ENCODE results near the gene PRSS57. TPM values are rescaled to one million over a fixed set of nuclear protein-coding genes. Genes with fewer than 3 reads are reported as not detected.
"Not testable (repeated sequence)": the region's sequence is repeated elsewhere in the genome, so short reads cannot be mapped to it uniquely, and the experiment has no call there.

Gene PRSS57
- polyA plus RNA-seq, 1 of the 3 experiments (the other 2 are of a cell fraction): not detected

GRCh38 chr19:731000-731399, 35.7 kb upstream of the PRSS57 start:
- Histone ChIP-seq H3K9me2 (no peaks in the 10 kb centered on the region), H3K79me2 (ENCODE audit: insufficient read depth) (no peaks in the 10 kb centered on the region), H3K27ac (ENCODE audit: low read depth in 2 of 2, low read length in 1 of 2) (no peak overlapping the region), H3F3A (replicated peaks; ENCODE audit: insufficient read depth) (peaks cover 6% of the 10 kb centered on the region), H3K27me3 (ENCODE audit: insufficient read depth) (no peaks in the 10 kb centered on the region), H4K20me1 (ENCODE audit: insufficient read depth) (no peaks in the 10 kb centered on the region), H3K9ac (no peak overlapping the region), H3K4me3 (ENCODE audit: low read depth in 2 of 2, low read length in 1 of 2) (no peak overlapping the region), H2AFZ (ENCODE audit: low read depth) (no peak overlapping the region), H3K4me1 (ENCODE audit: control insufficient read depth in 1 of 2, insufficient read depth in 2 of 2, low read depth in 1 of 2, low read length in 1 of 2) (no peaks in the 10 kb centered on the region), H3K36me3 (replicated peaks in 1 of 2; ENCODE audit: control insufficient read depth in 1 of 2, insufficient read depth in 2 of 2, low read length in 1 of 2) (no peaks in the 10 kb centered on the region), H3K4me2 (no peak overlapping the region), H3K9me3 (no peaks in the 10 kb centered on the region)
- ChIA-PET POLR2A (no interaction called here), CTCF (interaction anchor here (0.8 to 2.9 kb wide), 3 partner anchors 8 to 23 kb away, joined by 3 to 12 read pairs (median 4); partner anchors contain the start of gene PALM)
- DNase-seq: no peak
- no peak for TF ChIP-seq CTCF (IDR thresholded peaks at IDR 0.05)
- no peak for TF ChIP-seq CHD2 (IDR thresholded peaks at IDR 0.05; ENCODE audit: low read length, partially characterized antibody)
- no peak for TF ChIP-seq RXRA (IDR thresholded peaks at IDR 0.05; ENCODE audit: borderline replicate concordance, low read depth)
- TF ChIP-seq TAF1 (IDR thresholded peaks at IDR 0.05; ENCODE audit: borderline replicate concordance, low read depth, low read length): no peak
- TF ChIP-seq MEF2A (IDR thresholded peaks at IDR 0.05; ENCODE audit: borderline replicate concordance, low read depth): no peak
- TF ChIP-seq ZBTB33 (IDR thresholded peaks at IDR 0.05; ENCODE audit: borderline replicate concordance, low read depth): no peak
- no peak for TF ChIP-seq TCF12 (IDR thresholded peaks at IDR 0.05)
- TF ChIP-seq GABPA (IDR thresholded peaks at IDR 0.05; ENCODE audit: low read depth): no peak
- TF ChIP-seq USF1 (IDR thresholded peaks at IDR 0.05; ENCODE audit: borderline replicate concordance, low read depth): no peak
- TF ChIP-seq MXI1 (IDR thresholded peaks at IDR 0.05; ENCODE audit: low read depth, low read length): no peak
- WGBS (ENCODE audit: low lambda C conversion rate): 100% methylated on average over 7 of the region's 16 CpGs

GRCh38 chr19:729965-730668, 34.9 kb upstream of the PRSS57 start:
- POLR2A ChIA-PET: no interaction called here

GRCh38 chr19:729564-729963, 34.3 kb upstream of the PRSS57 start:
- H3K4me1 ChIP-seq (ENCODE audit: control insufficient read depth in 1 of 2, insufficient read depth in 2 of 2, low read depth in 1 of 2, low read length in 1 of 2); H3K27me3 ChIP-seq (ENCODE audit: insufficient read depth); H4K20me1 ChIP-seq (ENCODE audit: insufficient read depth); H3K9me3 ChIP-seq; DNase-seq; H3K27ac ChIP-seq (ENCODE audit: low read depth in 2 of 2, low read length in 1 of 2); H3F3A ChIP-seq (replicated peaks; ENCODE audit: insufficient read depth); H3K4me3 ChIP-seq (ENCODE audit: low read depth in 2 of 2, low read length in 1 of 2); POLR2A ChIA-PET; H3K36me3 ChIP-seq (replicated peaks in 1 of 2; ENCODE audit: control insufficient read depth in 1 of 2, insufficient read depth in 2 of 2, low read length in 1 of 2); H3K4me2 ChIP-seq; H3K9me2 ChIP-seq; H3K79me2 ChIP-seq (ENCODE audit: insufficient read depth); H3K9ac ChIP-seq; H2AFZ ChIP-seq (ENCODE audit: low read depth): not testable (repeated sequence)
- 97% methylated on average over 14 of the region's 15 CpGs for WGBS (ENCODE audit: low lambda C conversion rate)
- CTCF ChIA-PET: interaction anchor here (0.6 to 2.9 kb wide), 2 partner anchors 8 to 21 kb away, joined by 3 to 12 read pairs; partner anchors contain the start of gene PALM

More at GRCh38 chr19:729965-730668, 34.9 kb upstream of the PRSS57 start:
- CTCF ChIA-PET: interaction anchor here (0.6 to 2.9 kb wide), 3 partner anchors 9 to 22 kb away, joined by 3 to 12 read pairs (median 3); partner anchors contain the start of gene PALM
- H3F3A ChIP-seq (replicated peaks; ENCODE audit: insufficient read depth): peaks cover 6% of the 10 kb centered on the region
- no peak for DNase-seq
- no peaks in the 10 kb centered on the region for H3K9me2 ChIP-seq
- H3K4me1 ChIP-seq (ENCODE audit: control insufficient read depth in 1 of 2, insufficient read depth in 2 of 2, low read depth in 1 of 2, low read length in 1 of 2): no peaks in the 10 kb centered on the region
- no peak overlapping the region for H2AFZ ChIP-seq (ENCODE audit: low read depth)
- no peak overlapping the region for H3K9ac ChIP-seq
- H3K27ac ChIP-seq (ENCODE audit: low read depth in 2 of 2, low read length in 1 of 2): no peak overlapping the region
- no peaks in the 10 kb centered on the region for H3K79me2 ChIP-seq (ENCODE audit: insufficient read depth)
- no peaks in the 10 kb centered on the region for H3K27me3 ChIP-seq (ENCODE audit: insufficient read depth)
- H3K36me3 ChIP-seq (replicated peaks in 1 of 2; ENCODE audit: control insufficient read depth in 1 of 2, insufficient read depth in 2 of 2, low read length in 1 of 2): no peaks in the 10 kb centered on the region
- TF ChIP-seq FOXJ3 (CRISPR knock-in tag; IDR thresholded peaks at IDR 0.05) (no peak), RCOR1 (IDR thresholded peaks at IDR 0.05; ENCODE audit: low read length) (no peak), FOXM1 (IDR thresholded peaks at IDR 0.05; ENCODE audit: low read depth) (no peak), SMC3 (IDR thresholded peaks at IDR 0.05; ENCODE audit: low read depth, low read length) (no peak), NFIC (IDR thresholded peaks at IDR 0.05; ENCODE audit: borderline replicate concordance) (no peak)
- no peaks in the 10 kb centered on the region for H3K9me3 ChIP-seq
- WGBS (ENCODE audit: low lambda C conversion rate): 90% methylated on average over 11 of the region's 14 CpGs
- H3K4me3 ChIP-seq (ENCODE audit: low read depth in 2 of 2, low read length in 1 of 2): no peak overlapping the region
- H3K4me2 ChIP-seq: no peak overlapping the region
- H4K20me1 ChIP-seq (ENCODE audit: insufficient read depth): no peaks in the 10 kb centered on the region
